Choroid plexus epithelial cell (primary cell): ENCODE measurements around the gene CEP85L.
A peak's percentile ranks its signal among the peaks of the same experiment; 100 is the strongest.

Source experiments
- DNase-seq: peaks from one replicate; pipeline ENCODE4 v3.0.0-alpha.2; 2010; ENCODE audit warnings: low read depth
- H3K4me3 ChIP-seq: 2 replicates; pipeline ENCODE4 v1.5.1; 2011; ENCODE audit warnings: low read depth, mild to moderate bottlenecking, control low read depth, low read length, moderate library complexity
- TF ChIP-seq, protein P1 (sequence below): conservative IDR thresholded peaks from 2 replicates; pipeline ENCODE4 v1.5.1; 2011; ENCODE audit warnings: low read depth, mild to moderate bottlenecking, control low read depth, inconsistent platforms, low read length, moderate library complexity

Gene CEP85L

DNA sequence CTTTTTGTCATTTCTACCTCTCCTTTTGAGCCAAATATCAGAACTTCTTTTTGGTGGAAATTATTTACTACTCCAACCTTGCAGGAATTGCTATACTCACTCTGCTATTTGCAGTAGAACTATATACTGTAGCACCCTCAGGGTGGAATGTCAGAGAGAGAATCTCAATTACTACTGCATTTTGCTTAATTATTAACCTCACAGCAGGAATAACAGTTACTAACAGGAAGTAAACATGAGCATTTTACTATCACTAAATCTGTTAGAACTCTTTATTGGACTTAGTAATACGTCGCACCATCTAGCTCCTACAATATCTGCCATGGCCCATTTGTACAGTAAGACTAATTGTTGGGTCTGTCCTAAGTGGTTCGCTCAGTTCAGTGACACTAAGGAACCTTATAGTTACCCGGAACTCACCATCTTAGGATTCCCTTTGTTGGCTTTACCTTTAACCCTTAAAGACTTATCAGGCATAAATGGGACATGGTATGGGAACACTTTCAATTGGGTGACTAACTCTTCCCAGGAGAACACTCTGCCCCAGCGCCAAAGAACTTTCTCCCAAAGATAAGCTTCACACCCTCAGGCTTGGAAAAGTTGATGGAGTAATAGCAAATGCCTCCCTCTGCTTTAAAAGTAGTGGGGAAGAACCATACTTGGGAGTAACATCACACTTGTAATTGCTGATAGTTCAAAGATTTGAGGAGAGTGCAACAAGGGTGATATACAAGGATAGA lies 64.5 kb downstream of the CEP85L start:
- TF ChIP-seq, protein P1, sequence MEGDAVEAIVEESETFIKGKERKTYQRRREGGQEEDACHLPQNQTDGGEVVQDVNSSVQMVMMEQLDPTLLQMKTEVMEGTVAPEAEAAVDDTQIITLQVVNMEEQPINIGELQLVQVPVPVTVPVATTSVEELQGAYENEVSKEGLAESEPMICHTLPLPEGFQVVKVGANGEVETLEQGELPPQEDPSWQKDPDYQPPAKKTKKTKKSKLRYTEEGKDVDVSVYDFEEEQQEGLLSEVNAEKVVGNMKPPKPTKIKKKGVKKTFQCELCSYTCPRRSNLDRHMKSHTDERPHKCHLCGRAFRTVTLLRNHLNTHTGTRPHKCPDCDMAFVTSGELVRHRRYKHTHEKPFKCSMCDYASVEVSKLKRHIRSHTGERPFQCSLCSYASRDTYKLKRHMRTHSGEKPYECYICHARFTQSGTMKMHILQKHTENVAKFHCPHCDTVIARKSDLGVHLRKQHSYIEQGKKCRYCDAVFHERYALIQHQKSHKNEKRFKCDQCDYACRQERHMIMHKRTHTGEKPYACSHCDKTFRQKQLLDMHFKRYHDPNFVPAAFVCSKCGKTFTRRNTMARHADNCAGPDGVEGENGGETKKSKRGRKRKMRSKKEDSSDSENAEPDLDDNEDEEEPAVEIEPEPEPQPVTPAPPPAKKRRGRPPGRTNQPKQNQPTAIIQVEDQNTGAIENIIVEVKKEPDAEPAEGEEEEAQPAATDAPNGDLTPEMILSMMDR = no peak
- H3K4me3 ChIP-seq = no peak overlapping the region
- no peak for DNase-seq

DNA sequence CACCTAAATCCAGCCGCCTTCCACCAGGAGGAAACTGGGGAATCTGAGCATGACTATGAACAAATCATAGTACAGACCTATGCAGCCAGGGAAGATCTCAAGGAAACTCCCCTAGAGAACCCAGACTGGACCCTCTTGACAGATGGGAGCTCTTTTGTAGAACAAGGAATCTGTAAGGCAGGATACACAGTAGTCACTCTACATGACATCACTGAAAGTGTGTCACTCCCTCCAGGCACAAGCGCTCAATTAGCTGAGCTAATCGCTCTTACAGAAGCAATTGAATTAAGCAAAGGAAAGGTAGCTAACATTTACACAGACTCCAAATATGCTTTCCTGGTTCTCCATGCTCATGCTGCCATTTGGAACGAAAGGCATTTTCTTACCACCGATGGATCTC lies 66.5 kb downstream of the CEP85L start:
- no peak for DNase-seq
- TF ChIP-seq, protein P1 = no peak
- no peak overlapping the region for H3K4me3 ChIP-seq

GRCh38 chr6:118581489-118581959 lies 69.9 kb downstream of the CEP85L start:
- no peak overlapping the region for H3K4me3 ChIP-seq
- TF ChIP-seq, protein P1 = no peak
- DNase-seq = peak; percentile 83

DNA sequence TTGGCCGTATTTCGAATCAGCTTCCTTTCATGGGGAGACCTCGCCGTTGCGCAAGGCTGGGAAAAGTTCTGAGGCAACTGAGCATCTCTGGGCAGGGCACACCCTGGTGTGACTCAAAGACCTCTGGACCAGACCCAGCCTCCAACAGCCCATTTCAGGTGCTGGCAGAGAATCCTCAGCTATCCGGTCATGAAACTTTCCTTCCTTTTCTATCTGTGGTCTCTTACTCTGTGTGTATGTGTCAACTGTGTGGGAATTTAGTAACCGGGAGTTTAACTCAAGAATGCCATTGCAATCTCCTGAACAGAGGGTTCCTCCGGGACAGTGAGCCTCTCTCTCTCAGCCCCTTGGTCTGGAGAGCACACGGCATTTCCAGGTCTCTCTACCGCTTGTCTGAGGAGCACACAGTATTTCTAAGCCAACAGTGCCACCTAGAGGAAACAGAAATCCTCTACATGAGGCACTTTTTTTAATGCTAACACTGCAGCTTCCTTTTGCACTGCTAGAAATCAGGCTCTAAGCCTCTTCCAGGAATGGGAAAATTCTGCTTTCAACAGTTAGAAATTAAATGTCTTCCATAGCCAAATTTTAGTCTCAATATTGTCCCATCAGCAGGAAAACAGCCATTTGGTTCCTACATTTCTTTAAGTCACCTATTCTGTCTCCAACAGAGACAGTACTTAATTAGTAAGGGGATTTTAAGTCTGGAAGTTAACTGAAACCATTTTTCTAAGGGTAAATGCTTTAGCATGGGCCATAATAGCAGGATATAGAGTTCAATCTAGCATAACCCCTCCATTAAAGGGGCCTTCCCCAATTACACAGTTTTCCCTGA lies 70.6 kb downstream of the CEP85L start:
- peak; percentile 94 for DNase-seq
- H3K4me3 ChIP-seq = no peak overlapping the region
- TF ChIP-seq, protein P1 = peak; percentile 78

- DNase-seq = no peak
- H3K4me3 ChIP-seq = no peak overlapping the region
- TF ChIP-seq, protein P1 = no peak
Observed at GRCh38 chr6:118579786-118580185, 71.6 kb downstream of the CEP85L start.

DNA sequence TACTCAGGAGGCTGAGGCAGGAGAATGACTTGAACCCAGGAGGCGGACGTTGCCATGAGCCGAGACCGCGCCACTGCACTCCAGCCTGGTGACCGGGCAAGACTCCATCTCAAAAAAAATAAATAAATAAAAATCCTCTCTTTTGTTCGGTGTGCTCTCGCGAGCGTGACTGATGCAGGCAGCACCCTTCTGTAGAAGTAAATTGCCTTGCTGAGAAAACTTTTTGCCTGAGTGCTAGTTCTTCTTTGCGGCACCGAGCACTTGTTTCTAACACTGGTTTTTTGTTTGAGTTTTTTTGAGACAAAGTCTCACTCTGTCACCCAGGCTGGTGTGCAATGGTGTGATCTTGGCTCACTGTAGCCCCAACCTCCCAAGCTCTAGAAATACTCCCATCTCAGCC lies 72.8 kb downstream of the CEP85L start:
- H3K4me3 ChIP-seq = no peak overlapping the region
- TF ChIP-seq, protein P1 = no peak
- DNase-seq = no peak
